Lung (tissue), 12 donors: ENCODE data around the gene PCED1A. TPM values are rescaled to one million over a fixed set of nuclear protein-coding genes. Genes with fewer than 3 reads are reported as not detected.

ENCODE experiments used
- ATAC-seq: fragments of 200-7000 bp; cut with Tn5 transposase; one replicate; pipeline ENCODE4 v1.9.1; 2020; ENCODE audit warnings: moderate number of reproducible peaks; ENCODE audit not compliant: insufficient read depth, low FRiP score
- DNase-seq, 3 donors: peaks; one replicate each; pipeline ENCODE4 v3.0.0-alpha.2; 2013 to 2017
- H3K27ac ChIP-seq, 2 donors: one replicate each; pipeline ENCODE4 v1.5.1; 2013; ENCODE audit warnings: mild to moderate bottlenecking in 2 of 2, moderate library complexity in 2 of 2, control low read depth in 1 of 2, inconsistent platforms in 1 of 2, low read depth in 1 of 2, low read length in 1 of 2
- H3K27me3 ChIP-seq, 3 donors: one replicate each; pipeline ENCODE4 v1.5.1; 2013; ENCODE audit warnings: low read length in 2 of 3; ENCODE audit not compliant: control insufficient read depth in 3 of 3, insufficient read depth in 3 of 3
- H3K36me3 ChIP-seq, 4 donors: one replicate each; pipeline ENCODE4 v1.5.1; 2013; ENCODE audit warnings: low read length in 4 of 4, mild to moderate bottlenecking in 1 of 4, moderate library complexity in 1 of 4; ENCODE audit not compliant: control insufficient read depth in 4 of 4, insufficient read depth in 4 of 4
- H3K4me1 ChIP-seq, 5 donors: one replicate each; pipeline ENCODE4 v1.5.1; 2013; ENCODE audit warnings: low read length in 5 of 5, mild to moderate bottlenecking in 2 of 5, moderate library complexity in 1 of 5; ENCODE audit not compliant: control insufficient read depth in 5 of 5, insufficient read depth in 5 of 5
- H3K4me3 ChIP-seq: one replicate; pipeline ENCODE4 v1.5.1; 2013; ENCODE audit warnings: mild to moderate bottlenecking, control low read depth, moderate library complexity
- H3K9ac ChIP-seq, 2 donors: one replicate each; pipeline ENCODE4 v1.5.1; 2013; ENCODE audit warnings: low read length in 2 of 2, control low read depth in 1 of 2; ENCODE audit not compliant: insufficient read depth in 1 of 2
- H3K9me3 ChIP-seq, 4 donors: one replicate each; pipeline ENCODE4 v1.5.1; 2013; ENCODE audit warnings: low read length in 3 of 4, mild to moderate bottlenecking in 1 of 4, moderate library complexity in 1 of 4; ENCODE audit not compliant: control insufficient read depth in 4 of 4, insufficient read depth in 3 of 4
- WGBS, 2 donors: extraction: QIAGEN DNeasy Blood & Tissue Kit; methylation state at CpG; one replicate each; pipeline ENCODE4 v1.1.7; 2013; 5-methylcytosine and 5-hydroxymethylcytosine counted together
- polyA plus RNA-seq, 2 donors: library from polyadenylated mRNA; stranded (reverse); fragments of 200-250 nt; gene quantifications; one replicate each; pipeline ENCODE4 v1.2.1, GENCODE V29; 2013
- total RNA-seq, 2 donors: library from RNA; depleted of rRNA in 1 of 2; stranded (reverse); fragments of >200 nt in 1 of 2; gene quantifications; one replicate each; pipeline ENCODE4 v1.2.1, GENCODE V29; 2014 to 2021
- TF ChIP-seq, protein P1 (sequence below): IDR thresholded peaks from 2 replicates; pipeline ENCODE4 v1.5.1; 2012; ENCODE audit warnings: mild to moderate bottlenecking; ENCODE audit errors: control extremely low read depth, extremely low read depth
- donor health status: control.
- donor health status: control.
- donor health status: Bipolar disorder and iron deficiency.
- donor health status: healthy.
- donor health status: DM: yes; HTN: yes; CAD: no.

PCED1A gene
- total and polyA plus RNA-seq, 4 donors, result 26.2 to 40.4 (median 35.1) TPM

GRCh38 chr20:2872459-2873009, 32.1 kb upstream of the PCED1A start:
- peak; percentile 33 to 43 (median 37) for DNase-seq

GRCh38 chr20:2871661-2872458, 31.4 kb upstream of the PCED1A start:
- Histone ChIP-seq H3K27ac (no peak overlapping the region), H3K4me1 (peaks cover 3 to 25% (median 10%) of the 10 kb centered on the region in 5 donors), H3K27me3 (peaks cover 0 to 24% (median 19%) of the 10 kb centered on the region in 3 donors), H3K4me3 (peak overlapping the region; percentile 15), H3K9ac (no peak overlapping the region), H3K9me3 (no peaks in the 10 kb centered on the region), H3K36me3 (peaks cover 0 to 5% (median under 1%) of the 10 kb centered on the region in 4 donors)
- ATAC-seq, result no peak
- no peak for DNase-seq
- WGBS, 2 donors, result 22 to 25% methylated on average over 33 to 34 of the region's 34 CpGs
- TF ChIP-seq, protein P1, sequence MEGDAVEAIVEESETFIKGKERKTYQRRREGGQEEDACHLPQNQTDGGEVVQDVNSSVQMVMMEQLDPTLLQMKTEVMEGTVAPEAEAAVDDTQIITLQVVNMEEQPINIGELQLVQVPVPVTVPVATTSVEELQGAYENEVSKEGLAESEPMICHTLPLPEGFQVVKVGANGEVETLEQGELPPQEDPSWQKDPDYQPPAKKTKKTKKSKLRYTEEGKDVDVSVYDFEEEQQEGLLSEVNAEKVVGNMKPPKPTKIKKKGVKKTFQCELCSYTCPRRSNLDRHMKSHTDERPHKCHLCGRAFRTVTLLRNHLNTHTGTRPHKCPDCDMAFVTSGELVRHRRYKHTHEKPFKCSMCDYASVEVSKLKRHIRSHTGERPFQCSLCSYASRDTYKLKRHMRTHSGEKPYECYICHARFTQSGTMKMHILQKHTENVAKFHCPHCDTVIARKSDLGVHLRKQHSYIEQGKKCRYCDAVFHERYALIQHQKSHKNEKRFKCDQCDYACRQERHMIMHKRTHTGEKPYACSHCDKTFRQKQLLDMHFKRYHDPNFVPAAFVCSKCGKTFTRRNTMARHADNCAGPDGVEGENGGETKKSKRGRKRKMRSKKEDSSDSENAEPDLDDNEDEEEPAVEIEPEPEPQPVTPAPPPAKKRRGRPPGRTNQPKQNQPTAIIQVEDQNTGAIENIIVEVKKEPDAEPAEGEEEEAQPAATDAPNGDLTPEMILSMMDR, result no peak

More at GRCh38 chr20:2872459-2873009, 32.1 kb upstream of the PCED1A start:
- peak overlapping the region; percentile 56 for H3K4me3 ChIP-seq
- peaks cover 0 to 6% (median 0%) of the 10 kb centered on the region in 4 donors for H3K36me3 ChIP-seq
- TF ChIP-seq, protein P1, result no peak
- peaks cover 0 to 24% (median 19%) of the 10 kb centered on the region in 3 donors for H3K27me3 ChIP-seq
- H3K9me3 ChIP-seq, result no peaks in the 10 kb centered on the region
- WGBS, 2 donors, result 0% methylated on average over 49 of the region's 49 CpGs
- ATAC-seq, result peak; percentile 66
- H3K27ac ChIP-seq, result no peak overlapping the region
- H3K9ac ChIP-seq, result no peak overlapping the region
- H3K4me1 ChIP-seq, result peaks cover 3 to 25% (median 9%) of the 10 kb centered on the region in 5 donors

- Histone ChIP-seq H3K9ac (no peak overlapping the region), H3K9me3 (no peaks in the 10 kb centered on the region), H3K4me1 (peaks cover 3 to 25% (median 10%) of the 10 kb centered on the region in 5 donors), H3K27ac (no peak overlapping the region), H3K36me3 (peaks cover 0 to 6% (median 2%) of the 10 kb centered on the region in 4 donors), H3K4me3 (no peak overlapping the region), H3K27me3 (peaks cover 0 to 24% (median 19%) of the 10 kb centered on the region in 3 donors)
- WGBS, 2 donors, result 33 to 65% methylated on average over 2 of the region's 2 CpGs
- TF ChIP-seq, protein P1, result no peak
- ATAC-seq (no peak), DNase-seq (no peak)
These were observed 30.6 kb upstream of the PCED1A start for GRCh38 chr20:2871111-2871465.
